GM21723 (cell line): ENCODE data around the gene NPTXR.
"Not testable (repeated sequence)": the region's sequence is repeated elsewhere in the genome, so short reads cannot be mapped to it uniquely, and the experiment has no call there.

ENCODE experiments used
- ATAC-seq: cut with Tn5 transposase; IDR thresholded peaks from one replicate; pipeline ENCODE4 v1.9.1; 2021; ENCODE audit warnings: mild to moderate bottlenecking, moderate library complexity; ENCODE audit not compliant: unreplicated experiment

NPTXR gene

GRCh38 chr22:38832005-38832978 is 11.5 kb downstream of the NPTXR start:
- ATAC-seq = no peak

- ATAC-seq = no peak
Observed at GRCh38 chr22:38831166-38831945, 12.5 kb downstream of the NPTXR start.

GRCh38 chr22:38830845-38831108 is 13.1 kb downstream of the NPTXR start:
- no peak for ATAC-seq

- ATAC-seq = no peak
Observed at GRCh38 chr22:38830026-38830844, 13.6 kb downstream of the NPTXR start.

- ATAC-seq = no peak
Observed at GRCh38 chr22:38829485-38829884, 14.3 kb downstream of the NPTXR start.

- no peak for ATAC-seq
Observed at GRCh38 chr22:38828616-38829205, 15.1 kb downstream of the NPTXR start.

GRCh38 chr22:38828191-38828590 is 15.6 kb downstream of the NPTXR start:
- ATAC-seq = no peak

GRCh38 chr22:38827510-38827909 is 16.3 kb downstream of the NPTXR start:
- no peak for ATAC-seq

GRCh38 chr22:38826801-38827200 is 17.0 kb downstream of the NPTXR start:
- no peak for ATAC-seq

- no peak for ATAC-seq
Observed at GRCh38 chr22:38826386-38826785, 17.4 kb downstream of the NPTXR start.

GRCh38 chr22:38824585-38824984 is 19.2 kb downstream of the NPTXR start:
- ATAC-seq = no peak

GRCh38 chr22:38823637-38824036 is 20.2 kb downstream of the NPTXR start:
- ATAC-seq = no peak

GRCh38 chr22:38823076-38823475 is 20.8 kb downstream of the NPTXR start:
- ATAC-seq = no peak

- ATAC-seq = no peak
Observed at GRCh38 chr22:38820020-38820419, 23.8 kb downstream of the NPTXR start.

- no peak for ATAC-seq
Observed at GRCh38 chr22:38819387-38819940, 24.4 kb downstream of the NPTXR start.

GRCh38 chr22:38817196-38817595 is 26.6 kb downstream of the NPTXR start:
- no peak for ATAC-seq

GRCh38 chr22:38815842-38816241 is 28.0 kb downstream of the NPTXR start:
- no peak for ATAC-seq

- no peak for ATAC-seq
Observed at GRCh38 chr22:38811241-38811640, 32.6 kb downstream of the NPTXR start.

GRCh38 chr22:38805041-38805593 is 38.7 kb downstream of the NPTXR start:
- ATAC-seq = not testable (repeated sequence)

GRCh38 chr22:38802671-38803121 is 41.1 kb downstream of the NPTXR start:
- no peak for ATAC-seq
